Retinal pigment epithelial cell (primary cell): ENCODE results near the gene MAP3K13.

Experiments used
- DNase-seq: peaks from one replicate; pipeline ENCODE4 v3.0.0-alpha.2; 2010; ENCODE audit warnings: low read depth
- H3K4me3 ChIP-seq: 2 replicates; pipeline ENCODE4 v1.5.1; 2011; ENCODE audit warnings: mild to moderate bottlenecking, low read length, control low read depth, moderate library complexity
- TF ChIP-seq, protein P1 (sequence below): conservative IDR thresholded peaks from 2 replicates; pipeline ENCODE4 v1.5.1; 2011; ENCODE audit warnings: low read depth, low read length, control low read depth, inconsistent platforms

The MAP3K13 gene

DNA sequence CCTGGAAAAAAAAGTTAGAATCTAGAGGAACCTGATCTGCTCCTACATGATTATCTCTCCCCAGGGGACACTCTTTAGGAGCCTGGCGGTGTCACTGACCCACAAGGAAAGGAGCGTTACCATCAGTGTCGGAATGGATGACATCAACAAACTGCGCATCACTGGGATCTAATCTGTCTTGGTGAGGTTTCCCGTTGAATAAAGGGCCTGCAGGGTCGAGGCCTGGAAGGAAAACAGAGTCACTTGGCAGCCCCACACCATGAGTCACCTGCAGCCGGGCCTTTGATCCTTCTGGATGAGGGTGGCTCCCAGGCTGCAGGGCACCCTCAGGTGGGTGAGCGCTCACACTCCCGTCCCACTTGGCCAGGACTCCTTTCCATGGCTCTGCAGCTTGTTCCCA is 164.4 kb downstream of the MAP3K13 start:
- TF ChIP-seq, protein P1, sequence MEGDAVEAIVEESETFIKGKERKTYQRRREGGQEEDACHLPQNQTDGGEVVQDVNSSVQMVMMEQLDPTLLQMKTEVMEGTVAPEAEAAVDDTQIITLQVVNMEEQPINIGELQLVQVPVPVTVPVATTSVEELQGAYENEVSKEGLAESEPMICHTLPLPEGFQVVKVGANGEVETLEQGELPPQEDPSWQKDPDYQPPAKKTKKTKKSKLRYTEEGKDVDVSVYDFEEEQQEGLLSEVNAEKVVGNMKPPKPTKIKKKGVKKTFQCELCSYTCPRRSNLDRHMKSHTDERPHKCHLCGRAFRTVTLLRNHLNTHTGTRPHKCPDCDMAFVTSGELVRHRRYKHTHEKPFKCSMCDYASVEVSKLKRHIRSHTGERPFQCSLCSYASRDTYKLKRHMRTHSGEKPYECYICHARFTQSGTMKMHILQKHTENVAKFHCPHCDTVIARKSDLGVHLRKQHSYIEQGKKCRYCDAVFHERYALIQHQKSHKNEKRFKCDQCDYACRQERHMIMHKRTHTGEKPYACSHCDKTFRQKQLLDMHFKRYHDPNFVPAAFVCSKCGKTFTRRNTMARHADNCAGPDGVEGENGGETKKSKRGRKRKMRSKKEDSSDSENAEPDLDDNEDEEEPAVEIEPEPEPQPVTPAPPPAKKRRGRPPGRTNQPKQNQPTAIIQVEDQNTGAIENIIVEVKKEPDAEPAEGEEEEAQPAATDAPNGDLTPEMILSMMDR, result no peak
- H3K4me3 ChIP-seq, result no peak overlapping the region
- no peak for DNase-seq

DNA sequence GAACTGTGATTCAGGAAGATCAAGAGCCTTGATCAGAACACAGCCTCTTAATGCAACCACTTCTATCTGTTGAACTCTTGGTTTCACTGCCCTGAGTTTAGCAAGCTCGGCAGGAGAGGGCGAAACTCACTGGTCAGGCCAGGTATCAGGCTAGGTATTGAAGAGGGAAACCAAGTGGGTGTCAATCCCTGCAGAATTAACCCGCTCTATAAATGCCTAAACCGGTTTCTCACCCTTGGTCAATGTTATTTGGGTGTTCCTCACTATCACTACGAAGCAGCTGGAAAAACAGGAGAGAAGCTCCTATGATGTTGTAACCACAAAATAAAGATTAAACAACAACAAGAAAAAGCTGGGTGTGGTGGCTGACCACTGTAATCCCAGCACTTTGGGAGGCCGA is 165.6 kb downstream of the MAP3K13 start:
- no peak for DNase-seq
- TF ChIP-seq, protein P1, result no peak
- no peak overlapping the region for H3K4me3 ChIP-seq

DNA sequence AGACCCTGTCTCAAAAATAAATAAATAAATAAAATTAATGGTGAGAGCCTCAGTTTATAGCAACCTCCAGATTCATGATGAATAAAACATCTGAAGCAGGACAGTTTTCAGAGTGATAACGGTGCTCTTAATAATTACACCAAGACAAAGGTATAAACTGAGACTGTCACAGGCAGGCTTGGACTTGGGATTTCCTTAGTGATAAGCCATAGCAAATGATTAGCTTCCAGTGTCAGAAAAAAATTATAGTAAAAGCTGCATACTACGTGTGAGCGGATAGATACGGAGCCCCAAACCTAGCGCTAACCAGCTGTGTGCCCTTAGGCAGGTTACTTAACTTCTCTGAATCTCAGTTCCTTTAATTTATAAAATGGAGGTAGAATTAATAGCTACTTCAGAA is 167.9 kb downstream of the MAP3K13 start:
- no peak overlapping the region for H3K4me3 ChIP-seq
- TF ChIP-seq, protein P1, result no peak
- DNase-seq, result no peak

DNA sequence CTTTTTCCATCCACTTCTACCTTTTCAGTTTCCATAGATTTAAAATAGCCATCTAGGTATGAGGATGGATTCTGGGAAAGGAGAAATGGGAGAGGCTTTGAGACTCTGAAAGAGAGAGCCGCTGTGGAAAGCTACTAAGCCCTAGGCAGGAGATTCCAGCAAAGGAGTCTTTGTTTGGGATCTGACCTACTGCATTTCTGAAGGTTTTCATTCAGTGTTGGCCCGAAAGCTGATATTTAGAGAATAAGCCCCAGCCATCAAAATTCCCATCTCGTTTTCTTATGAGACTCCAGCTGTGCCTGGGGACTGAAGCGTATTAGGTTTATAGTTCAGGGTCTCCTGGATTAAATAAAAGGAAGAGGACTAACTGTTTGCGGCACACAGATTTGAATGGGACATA is 170.0 kb downstream of the MAP3K13 start:
- TF ChIP-seq, protein P1, result no peak
- H3K4me3 ChIP-seq, result no peak overlapping the region
- DNase-seq, result no peak

DNA sequence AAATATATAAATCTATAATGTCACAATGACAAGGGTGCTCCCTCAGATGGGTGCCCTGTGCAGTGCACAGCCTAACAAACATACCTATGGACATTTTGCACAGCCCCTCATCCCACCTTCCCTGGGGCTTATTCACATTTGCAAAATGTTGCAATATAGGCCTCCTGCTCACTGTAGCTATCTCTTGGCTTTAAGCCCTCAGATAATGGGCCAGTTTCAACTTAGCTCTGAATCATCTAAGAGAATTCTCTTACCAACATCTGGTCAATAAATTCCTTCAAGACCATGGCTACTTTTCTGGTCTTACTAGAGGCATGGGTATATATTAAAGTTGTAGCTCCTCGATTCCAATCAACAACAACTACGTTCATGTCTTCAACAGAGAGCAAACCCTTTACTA is 171.6 kb downstream of the MAP3K13 start:
- no peak for DNase-seq
- TF ChIP-seq, protein P1, result no peak
- H3K4me3 ChIP-seq, result no peak overlapping the region

DNA sequence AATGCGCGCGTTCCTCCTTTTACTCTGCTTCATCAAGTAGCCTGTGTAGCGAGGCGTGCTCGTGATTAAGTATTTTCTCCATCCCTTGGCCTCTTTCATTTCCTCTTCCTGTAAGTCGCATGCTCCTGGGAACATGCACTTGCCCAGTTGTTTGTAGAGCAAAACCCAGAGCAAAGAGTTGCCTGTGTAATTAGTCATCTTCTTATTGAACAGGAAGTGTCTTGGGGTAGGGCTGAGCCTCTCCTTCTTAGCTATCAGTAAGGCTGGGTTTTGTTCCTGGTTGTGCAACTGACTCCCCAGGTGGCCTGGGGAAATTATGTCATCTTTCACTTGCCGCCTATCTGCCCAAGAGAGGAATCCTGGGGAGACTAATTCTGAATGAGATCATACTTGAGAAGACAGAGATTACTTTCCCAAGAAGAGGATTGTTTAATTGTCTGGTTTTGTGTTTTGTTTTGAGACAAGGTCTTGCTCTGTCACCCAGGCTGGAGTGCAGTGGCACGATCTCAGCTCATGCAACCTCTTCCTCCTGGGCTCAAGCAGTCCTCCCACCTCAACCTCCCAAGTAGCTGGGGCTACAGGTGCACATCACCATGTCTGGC is 174.5 kb downstream of the MAP3K13 start:
- TF ChIP-seq, protein P1, result no peak
- DNase-seq, result peak; percentile 37
- no peak overlapping the region for H3K4me3 ChIP-seq
